Measurements from ENCODE around the gene TP53RK. TPM values are rescaled to one million over a fixed set of nuclear protein-coding genes. Genes with fewer than 3 reads are reported as not detected.

TP53RK gene
- total RNA-seq, 1 experiment from 2014 or later: 21.5 TPM

- H3K4ac ChIP-seq (ENCODE audit: low read depth, low read length): no peak within 1 kb of the TSS
- peak; percentile 62 for DNase-seq
- H3K4me1 ChIP-seq (ENCODE audit: insufficient read depth, low read length): no peaks in the 10 kb centered on the region
- H2BK120ac ChIP-seq (ENCODE audit: low read depth, low read length, poor library complexity, severe bottlenecking): no peak within 1 kb of the TSS
- peaks cover 22 to 34% of the 10 kb centered on the region in 2 experiments for H3K4me1 Mint-ChIP-seq
- no peaks in the 10 kb centered on the region for H3K9me3 ChIP-seq (ENCODE audit: control insufficient read depth, low read depth, low read length)
- H3K27ac Mint-ChIP-seq: no peak within 1 kb of the TSS
- no peak within 1 kb of the TSS for H3K18ac ChIP-seq (ENCODE audit: insufficient read length, low read depth, low read length)
- H4K91ac ChIP-seq (ENCODE audit: insufficient read length, low read depth, low read length): no peak within 1 kb of the TSS
- no peak within 1 kb of the TSS for H2AK5ac ChIP-seq (ENCODE audit: insufficient read length, low read length)
- H3T11ph ChIP-seq (ENCODE audit: low read length): no peak within 1 kb of the TSS
- H4K20me1 ChIP-seq (ENCODE audit: control insufficient read depth, insufficient read depth, insufficient read length): peaks cover 2% of the 10 kb centered on the region
- peak within 1 kb of the TSS; percentile 68 to 75 for H3K4me3 Mint-ChIP-seq
- H2BK20ac ChIP-seq (ENCODE audit: low read depth, low read length, poor library complexity, severe bottlenecking): no peak within 1 kb of the TSS
- no peak within 1 kb of the TSS for H2BK5ac ChIP-seq (ENCODE audit: insufficient read length, low read length)
- H3K27me3 ChIP-seq (ENCODE audit: insufficient read depth, low read length): no peaks in the 10 kb centered on the region; the same call in 1 of the 2 replicates
- no peak within 1 kb of the TSS for H3K23ac ChIP-seq (ENCODE audit: insufficient read length, low read depth, low read length)
- peak within 1 kb of the TSS; percentile 10 for H3K4me2 ChIP-seq (ENCODE audit: insufficient read depth, insufficient read length, low read length)
- H3K27me3 Mint-ChIP-seq (ENCODE audit: low read depth): peaks cover 45% of the 10 kb centered on the region
- H3K9me3 Mint-ChIP-seq: peaks cover 0 to 2% of the 10 kb centered on the region in 2 experiments; a peak in 1 of 5 replicates
- no peak within 1 kb of the TSS for H3K14ac ChIP-seq (ENCODE audit: insufficient read depth, low read length)
- no peak within 1 kb of the TSS for H4K5ac ChIP-seq (ENCODE audit: insufficient read length, low read depth, low read length)
- no peaks in the 10 kb centered on the region for H3K23me2 ChIP-seq (ENCODE audit: insufficient read length, low read depth, low read length, poor library complexity, severe bottlenecking)
- TF ChIP-seq CTCF (conservative IDR thresholded peaks at IDR 0.05): peak; percentile 46; the same call in 2 of the 3 replicates
- H2AFZ ChIP-seq (ENCODE audit: low read length): no peak within 1 kb of the TSS
- H3K9ac ChIP-seq (ENCODE audit: extremely low read depth, insufficient read length, low read length): no peak within 1 kb of the TSS
- no peak within 1 kb of the TSS for H2BK15ac ChIP-seq (ENCODE audit: low read depth, low read length)
- H4K8ac ChIP-seq (replicated peaks; ENCODE audit: insufficient read length, low read depth, low read length): no peak within 1 kb of the TSS
- no CpG with 5 or more reads among the region's 55 CpGs for WGBS (ENCODE audit: extremely low coverage, insufficient read length, low lambda C conversion rate)
- H3K36me3 Mint-ChIP-seq (ENCODE audit: insufficient read depth in 1 of 3, low read depth in 3 of 3): peaks cover 0 to 2% (median 0%) of the 10 kb centered on the region in 3 experiments; a peak in 3 of 7 replicates
- H3K79me2 ChIP-seq (ENCODE audit: insufficient read depth, low read length): no peaks in the 10 kb centered on the region
- no peak within 1 kb of the TSS for H2BK12ac ChIP-seq (ENCODE audit: insufficient read length, low read depth, low read length)
- H3K56ac ChIP-seq (ENCODE audit: insufficient read length, low read depth, low read length): no peak within 1 kb of the TSS
- no peaks in the 10 kb centered on the region for H3K79me1 ChIP-seq (ENCODE audit: insufficient read depth, low read depth, low read length, poor library complexity, severe bottlenecking)
- no peak within 1 kb of the TSS for H3K27ac ChIP-seq (ENCODE audit: insufficient read length, low read depth, low read length)
Observed at GRCh38 chr20:46651091-46651962, 37.9 kb downstream of the TP53RK start, which contains the start of gene SLC13A3. TSS of gene SLC13A3 (minus strand) at chr20:46651459. CDS start at chr20:46651421, 38 bp downstream.
